RPMI8226 (cell line): Measurements from ENCODE around the gene SBSN.
"Not testable (repeated sequence)": the region's sequence is repeated elsewhere in the genome, so short reads cannot be mapped to it uniquely, and the experiment has no call there.

ENCODE experiments used
- DNase-seq: peaks from one replicate; pipeline ENCODE4 v3.0.0-alpha.2; 2015

Gene SBSN

DNA sequence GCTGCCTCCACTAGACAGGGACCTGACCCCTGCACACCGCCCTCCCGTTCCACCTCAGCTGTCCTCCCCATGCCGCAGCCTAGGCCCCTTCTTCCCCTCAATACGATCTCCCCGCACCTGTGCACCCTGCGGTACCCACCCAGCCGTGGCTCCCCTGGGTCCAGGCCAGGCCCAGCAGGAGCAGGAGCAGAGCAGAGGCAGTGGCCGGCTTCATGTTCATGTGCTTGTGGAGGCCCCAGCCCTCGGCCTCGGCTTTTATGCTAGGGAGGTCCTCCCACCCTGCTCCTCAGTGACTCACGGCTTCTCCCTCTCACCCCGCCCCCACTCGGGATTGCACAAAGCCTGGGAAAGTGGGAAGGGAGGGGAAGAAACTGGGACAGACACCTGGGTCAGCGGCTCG is 26.4 kb downstream of the SBSN start:
- DNase-seq = no peak

DNA sequence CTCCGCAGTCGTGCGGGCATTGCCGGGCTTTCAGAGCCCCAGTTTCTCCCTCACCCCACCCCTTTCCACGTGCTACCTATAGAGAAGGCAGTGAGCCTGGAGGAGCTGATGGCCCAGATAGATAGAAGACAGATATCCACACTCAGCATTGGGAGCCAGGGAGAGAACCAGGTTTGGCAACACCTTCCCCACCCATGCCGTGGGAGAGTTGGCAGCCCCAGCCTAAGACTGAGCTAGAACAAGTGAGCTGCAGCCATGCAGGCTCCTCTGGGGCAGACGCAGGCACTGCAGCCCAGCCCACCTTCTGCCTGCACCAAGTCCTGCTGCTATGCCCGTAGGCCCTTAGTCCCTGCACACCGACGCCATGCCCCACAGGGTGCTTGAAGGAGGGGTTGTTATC is 27.5 kb downstream of the SBSN start:
- no peak for DNase-seq

GRCh38 chr19:35498984-35499527 is 29.1 kb downstream of the SBSN start:
- no peak for DNase-seq

DNA sequence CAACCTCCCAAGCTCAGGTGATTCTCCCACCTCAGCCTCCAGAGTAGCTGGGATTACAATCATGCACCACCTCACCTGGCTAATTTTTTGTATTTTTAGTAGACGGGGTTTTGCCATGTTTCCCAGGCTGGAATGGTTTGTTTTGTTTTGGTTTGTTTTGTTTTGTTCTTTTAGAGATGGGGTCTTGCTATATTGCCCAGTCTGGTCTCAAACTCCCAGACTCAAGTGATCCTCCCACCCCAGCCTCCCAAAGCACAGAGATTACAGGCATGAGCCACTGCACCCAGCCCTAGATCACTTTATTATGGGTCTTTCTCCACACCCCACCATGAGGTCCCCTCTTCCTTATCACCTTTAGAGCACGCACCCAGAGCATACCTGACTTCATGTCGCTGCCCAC is 29.9 kb downstream of the SBSN start:
- no peak for DNase-seq

DNA sequence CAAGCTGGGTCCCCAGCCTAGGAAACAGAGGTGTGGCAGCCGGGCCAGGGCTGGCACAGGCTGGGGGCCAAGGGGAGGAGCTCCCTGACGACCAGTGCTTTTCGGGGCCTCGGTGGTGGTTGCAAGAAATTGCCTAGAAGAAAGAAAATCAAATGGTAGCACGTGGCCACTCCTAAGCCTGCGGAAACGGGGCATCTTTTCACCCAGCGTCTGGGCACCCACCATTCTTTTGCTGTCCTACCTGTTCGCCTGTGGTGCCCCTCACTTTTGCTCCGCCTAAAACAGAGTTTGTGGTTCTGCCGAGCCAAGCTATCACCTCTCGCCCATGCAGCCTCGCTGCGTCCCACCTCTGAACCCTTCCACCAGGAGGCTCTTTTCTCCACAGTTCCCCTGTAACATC is 30.7 kb downstream of the SBSN start:
- no peak for DNase-seq

- peak; percentile 68 for DNase-seq
Observed at GRCh38 chr19:35495107-35496064, 32.7 kb downstream of the SBSN start.

DNA sequence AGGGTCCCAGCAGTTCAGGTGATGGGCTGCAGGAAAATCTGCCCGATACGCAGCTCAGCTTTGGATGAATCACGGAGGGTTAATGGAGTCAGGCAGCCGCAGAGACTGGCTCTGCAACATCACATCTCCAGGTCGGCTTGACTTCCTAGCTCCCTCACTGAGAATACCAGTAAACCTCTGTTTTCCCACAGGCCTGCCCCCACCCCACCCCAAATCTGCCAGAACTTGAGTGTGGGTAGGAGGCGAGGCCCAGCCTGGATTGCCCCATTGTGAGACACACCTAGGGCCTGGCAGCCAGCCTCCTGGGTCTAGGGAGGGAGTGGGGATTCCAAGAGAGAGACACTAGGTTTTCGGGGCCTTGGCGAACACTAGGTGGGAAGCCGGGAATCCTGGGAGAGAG is 34.1 kb downstream of the SBSN start:
- no peak for DNase-seq

DNA sequence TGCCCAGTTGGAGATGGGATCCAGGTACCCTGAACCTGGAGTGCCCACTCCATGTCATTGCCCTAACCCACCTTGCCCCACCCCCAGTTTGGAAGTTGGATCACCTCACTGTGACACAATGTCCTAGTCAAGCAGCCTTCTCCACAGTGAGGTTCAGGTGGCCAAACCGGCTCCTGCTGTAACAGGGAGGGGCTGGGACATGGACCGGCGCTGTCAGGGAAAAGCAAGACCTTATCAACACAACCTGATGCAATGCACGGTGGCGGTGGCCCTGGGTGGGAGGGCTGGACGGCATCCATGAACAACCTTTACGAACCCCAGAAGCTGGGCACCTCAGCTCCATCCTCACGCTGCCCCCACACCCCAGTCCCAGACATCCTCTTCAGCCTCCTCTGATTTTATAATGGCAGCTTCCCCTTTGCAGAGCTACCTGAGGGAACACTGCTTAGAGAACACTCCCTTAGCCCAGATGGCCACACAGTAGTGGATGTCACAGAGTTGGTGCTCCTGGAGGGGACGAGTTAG is 36.2 kb downstream of the SBSN start:
- DNase-seq = no peak

GRCh38 chr19:35490364-35490763 is 37.7 kb downstream of the SBSN start, which contains the start of gene KRTDAP:
Gene KRTDAP, minus strand, starts transcription at chr19:35490464. Its CDS starts 22 bp downstream, at chr19:35490442.
- no peak for DNase-seq

DNA sequence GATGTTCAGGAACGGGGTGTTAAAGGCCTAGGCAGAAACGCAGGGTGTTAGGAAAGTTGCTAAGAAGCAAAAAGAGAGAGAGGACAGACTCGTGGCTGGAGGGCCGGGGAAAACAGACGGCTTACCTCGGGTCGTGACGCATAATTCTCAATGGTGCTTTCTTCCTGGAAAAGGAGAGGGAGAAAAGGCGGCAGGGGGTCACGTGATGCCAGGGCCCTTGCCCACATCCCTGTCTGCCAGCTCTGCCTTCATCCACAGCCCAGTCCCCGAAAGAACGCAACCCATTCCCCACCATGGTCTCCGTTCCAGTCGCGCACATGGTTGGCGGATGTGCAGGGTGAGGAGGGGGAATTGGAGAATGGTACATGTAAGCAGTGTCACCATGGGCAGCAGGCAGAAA is 39.4 kb downstream of the SBSN start:
- DNase-seq = no peak

DNA sequence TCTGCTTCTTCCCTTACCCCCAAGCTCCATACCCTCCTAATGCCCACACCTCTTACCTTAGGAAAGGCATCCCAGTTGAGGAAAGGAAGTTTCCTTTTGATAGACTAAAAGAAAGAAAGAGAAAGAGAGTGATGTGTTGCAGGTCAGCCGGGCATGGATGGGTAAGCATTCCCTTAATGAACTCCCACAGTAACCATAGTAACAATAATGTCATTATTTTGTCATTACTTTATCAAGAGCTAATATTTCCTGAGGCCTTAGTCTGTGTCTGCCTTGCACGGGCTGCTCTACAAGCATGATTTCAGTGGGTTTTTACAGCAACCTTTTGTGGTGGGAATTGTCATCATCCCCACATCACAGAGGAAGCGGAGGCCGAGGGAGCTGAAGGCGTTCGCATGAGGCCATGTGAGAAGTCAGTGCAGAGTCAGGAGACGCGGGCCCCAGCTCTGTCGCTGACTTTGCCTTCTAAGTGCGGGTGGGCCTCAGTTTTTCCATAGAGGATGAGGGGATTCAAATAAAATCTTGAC is 40.4 kb downstream of the SBSN start:
- no peak for DNase-seq

DNA sequence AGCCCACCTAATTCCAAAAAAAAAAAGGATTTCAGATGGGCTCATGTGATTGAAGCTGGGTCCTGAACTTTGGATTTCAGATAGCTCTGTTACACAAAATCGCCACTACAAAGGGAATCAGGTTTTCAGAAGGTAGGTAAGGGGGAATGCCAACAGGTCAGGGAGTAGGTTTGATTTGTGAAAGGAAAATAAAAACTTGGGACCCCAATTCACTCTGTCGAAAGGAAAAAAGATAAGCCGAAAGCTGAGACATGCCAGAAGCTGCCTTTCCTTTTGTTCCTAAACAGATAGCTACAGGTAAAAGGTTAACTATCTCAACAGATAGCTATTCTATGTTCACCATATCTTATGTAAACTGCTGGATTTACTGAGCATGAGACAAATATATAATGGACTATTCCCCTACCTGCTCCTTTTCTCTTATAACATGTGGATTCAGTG is 41.8 kb downstream of the SBSN start:
- DNase-seq = no peak

DNA sequence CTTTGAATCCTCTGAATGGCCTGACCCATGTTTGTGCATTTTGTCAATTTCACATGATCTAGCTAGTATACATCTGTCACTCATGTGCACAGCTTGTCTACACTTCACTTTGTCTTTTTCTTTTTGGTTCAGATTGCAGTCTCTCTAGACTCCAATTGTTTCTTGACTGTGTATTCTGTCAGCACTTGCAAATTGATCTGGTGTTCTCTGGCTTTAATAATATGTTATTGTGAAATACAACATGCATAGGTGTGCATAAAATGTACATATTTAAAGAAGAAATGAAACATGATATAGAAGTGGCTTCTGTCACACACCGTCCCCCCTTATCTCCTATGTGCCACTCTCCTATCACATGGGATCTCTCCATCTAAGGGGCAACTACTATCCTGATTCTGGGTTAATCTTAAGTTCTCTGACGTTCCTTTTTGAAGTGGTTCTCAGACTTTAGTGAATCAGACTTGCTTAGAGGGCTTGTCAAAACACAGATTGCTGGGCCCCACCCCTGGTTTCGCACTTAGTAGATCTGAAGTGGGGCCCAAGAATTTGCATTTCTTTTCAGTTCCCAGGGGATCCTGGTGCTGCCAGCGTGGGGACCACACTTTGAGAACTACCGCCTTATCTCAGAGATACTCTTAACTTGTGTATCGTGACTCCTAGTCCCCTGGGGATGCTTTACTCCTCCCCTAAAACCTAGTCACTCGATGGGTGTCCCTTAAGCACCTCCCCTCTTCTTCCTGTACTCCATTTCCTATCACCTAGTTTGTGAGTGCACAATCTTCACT is 43.7 kb downstream of the SBSN start:
- no peak for DNase-seq

DNA sequence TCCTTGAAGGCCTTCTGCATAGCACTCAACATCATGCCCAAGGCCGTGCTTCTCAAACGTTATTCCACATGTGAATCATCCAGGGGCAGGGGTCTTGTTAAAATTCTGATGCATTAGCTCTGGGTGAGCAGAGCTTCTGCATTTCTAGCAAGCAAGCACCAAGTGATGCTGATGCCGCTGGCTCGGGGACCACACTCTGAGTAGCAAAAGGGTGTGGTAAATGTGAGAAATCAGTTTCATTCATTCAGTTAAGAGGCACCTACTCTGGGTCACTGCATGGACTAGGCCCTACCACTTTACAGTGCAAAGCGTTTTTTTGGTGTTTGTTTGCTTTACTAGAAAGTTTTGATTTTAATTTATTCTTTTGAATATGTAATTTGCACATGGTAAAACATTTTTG is 45.0 kb downstream of the SBSN start:
- no peak for DNase-seq

DNA sequence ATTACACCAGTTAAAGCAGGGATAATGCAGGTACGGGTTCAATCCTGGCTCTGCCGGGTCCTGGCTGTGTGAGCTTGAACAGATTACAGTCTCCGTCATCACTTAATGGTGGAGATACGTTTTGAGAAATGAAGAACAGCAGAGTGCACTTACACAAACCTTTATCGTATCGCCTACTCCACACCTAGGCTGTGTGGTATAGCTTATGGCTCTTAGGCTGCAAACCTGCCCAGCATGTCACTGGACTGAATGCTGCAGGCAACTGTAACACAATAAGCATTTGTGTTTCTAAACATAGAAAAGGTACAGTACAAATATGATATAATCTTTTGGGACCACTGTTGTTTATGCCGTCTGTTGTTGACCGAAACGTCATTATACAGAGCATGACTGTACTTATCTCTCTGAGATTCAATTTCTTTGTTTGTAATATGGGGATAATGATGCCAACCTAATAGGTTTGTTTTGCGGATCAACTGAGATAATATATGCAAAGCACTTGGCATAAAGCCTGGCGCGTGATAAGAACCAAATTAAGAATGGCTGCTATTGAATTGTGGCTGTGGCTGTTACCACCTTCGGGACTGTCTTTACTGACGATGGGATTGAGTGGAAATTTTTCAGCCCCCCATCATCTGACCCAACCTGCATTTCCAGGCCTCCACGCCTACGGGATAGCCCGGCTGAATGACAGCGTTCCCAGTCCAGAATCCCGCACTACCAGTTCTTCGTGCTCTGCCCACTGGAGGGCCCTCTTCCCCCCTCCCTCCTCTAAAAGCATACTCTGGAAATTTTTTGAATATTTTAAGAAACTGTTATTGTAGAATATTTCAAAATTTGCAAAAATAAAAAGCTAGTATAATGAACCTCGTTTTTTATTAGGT is 49.1 kb downstream of the SBSN start:
- DNase-seq = no peak

GRCh38 chr19:35476149-35476548 is 52.0 kb downstream of the SBSN start:
- DNase-seq = no peak

- not testable (repeated sequence) for DNase-seq
Observed at GRCh38 chr19:35474594-35474993, 53.5 kb downstream of the SBSN start.

DNA sequence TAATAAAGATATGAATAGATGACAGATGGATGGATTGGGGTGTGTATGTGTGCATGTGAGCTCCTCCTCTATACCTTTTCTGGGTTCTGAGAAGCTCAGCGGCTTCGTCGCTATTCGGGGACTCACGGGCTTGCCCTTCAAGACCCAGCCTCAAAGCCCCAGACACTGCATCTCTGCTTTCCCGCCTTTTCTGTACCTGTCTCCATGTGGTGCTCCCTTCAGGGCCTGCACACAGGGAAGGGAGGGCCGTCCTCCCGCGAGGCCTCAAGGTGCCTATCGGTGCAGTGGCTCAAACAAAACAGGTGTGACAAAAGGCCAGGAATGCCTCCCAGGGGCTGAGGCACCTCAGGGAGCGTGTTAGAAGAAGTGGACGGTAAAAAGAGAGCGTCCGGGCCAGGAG is 54.0 kb downstream of the SBSN start:
- DNase-seq = no peak
